Rectal smooth muscle tissue (tissue), 1 donor: Measurements from ENCODE around the gene RAB24.

Experiments used
- H3K27ac ChIP-seq: one replicate; pipeline ENCODE4 v1.7.0; 2013; ENCODE audit warnings: low read depth, low read length, inconsistent platforms
- H3K27me3 ChIP-seq: one replicate; pipeline ENCODE4 v1.7.0; 2013; ENCODE audit warnings: low read length; ENCODE audit not compliant: control insufficient read depth, insufficient read depth
- H3K36me3 ChIP-seq: one replicate; pipeline ENCODE4 v1.7.0; 2013; ENCODE audit warnings: low read length; ENCODE audit not compliant: control insufficient read depth, insufficient read depth
- H3K4me1 ChIP-seq: one replicate; pipeline ENCODE4 v1.7.0; 2013; ENCODE audit warnings: low read length; ENCODE audit not compliant: control insufficient read depth, insufficient read depth
- H3K4me3 ChIP-seq: one replicate; pipeline ENCODE4 v1.7.0; 2013; ENCODE audit warnings: low read length
- H3K9ac ChIP-seq: one replicate; pipeline ENCODE4 v1.7.0; 2013; ENCODE audit warnings: low read length

Gene RAB24

GRCh38 chr5:177338251-177339106 is 35.0 kb upstream of the RAB24 start:
- no peaks in the 10 kb centered on the region for H3K4me1 ChIP-seq
- peaks cover 42% of the 10 kb centered on the region for H3K36me3 ChIP-seq
- no peaks in the 10 kb centered on the region for H3K27me3 ChIP-seq
- H3K27ac ChIP-seq, result no peak overlapping the region
- H3K9ac ChIP-seq, result no peak overlapping the region
- no peak overlapping the region for H3K4me3 ChIP-seq

- no peak overlapping the region for H3K4me3 ChIP-seq
- H3K27me3 ChIP-seq, result no peaks in the 10 kb centered on the region
- no peak overlapping the region for H3K27ac ChIP-seq
- H3K36me3 ChIP-seq, result peaks cover 53% of the 10 kb centered on the region
- no peaks in the 10 kb centered on the region for H3K4me1 ChIP-seq
- no peak overlapping the region for H3K9ac ChIP-seq
Observed at GRCh38 chr5:177336603-177337494, 33.3 kb upstream of the RAB24 start.

DNA sequence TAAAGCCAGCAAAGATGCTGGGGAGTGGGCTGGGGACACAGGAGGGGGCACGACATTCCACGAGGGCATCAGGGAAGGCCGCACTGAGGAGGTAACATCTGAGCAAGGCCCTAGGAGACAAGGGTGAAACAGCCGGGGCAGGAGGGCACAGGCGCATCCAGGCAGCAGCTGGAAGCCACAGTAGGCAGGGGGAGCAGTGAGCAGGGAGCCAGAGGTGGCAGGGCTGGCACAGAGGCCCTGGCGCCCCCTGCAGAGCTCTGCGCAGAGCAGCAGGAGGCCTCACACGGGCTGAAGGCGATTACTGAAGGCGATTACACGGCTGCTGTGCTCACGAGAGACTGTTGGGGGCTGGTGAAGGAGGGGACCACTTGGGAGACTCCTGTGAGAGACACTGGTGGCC is 32.6 kb upstream of the RAB24 start:
- Histone ChIP-seq H3K4me3 (no peak overlapping the region), H3K27ac (no peak overlapping the region), H3K36me3 (peaks cover 53% of the 10 kb centered on the region), H3K9ac (no peak overlapping the region), H3K4me1 (no peaks in the 10 kb centered on the region), H3K27me3 (no peaks in the 10 kb centered on the region)

- no peak overlapping the region for H3K4me3 ChIP-seq
- H3K27ac ChIP-seq, result no peak overlapping the region
- H3K4me1 ChIP-seq, result no peaks in the 10 kb centered on the region
- no peak overlapping the region for H3K9ac ChIP-seq
- no peaks in the 10 kb centered on the region for H3K27me3 ChIP-seq
- H3K36me3 ChIP-seq, result peaks cover 56% of the 10 kb centered on the region
Observed at GRCh38 chr5:177335701-177336065, 32.2 kb upstream of the RAB24 start.

- Histone ChIP-seq H3K27ac (no peak overlapping the region), H3K36me3 (peaks cover 58% of the 10 kb centered on the region), H3K4me1 (no peaks in the 10 kb centered on the region), H3K4me3 (no peak overlapping the region), H3K9ac (no peak overlapping the region), H3K27me3 (no peaks in the 10 kb centered on the region)
Observed at GRCh38 chr5:177334781-177335700, 31.5 kb upstream of the RAB24 start.

GRCh38 chr5:177334155-177334551 is 30.6 kb upstream of the RAB24 start:
- no peak overlapping the region for H3K9ac ChIP-seq
- H3K36me3 ChIP-seq, result peaks cover 61% of the 10 kb centered on the region
- H3K4me1 ChIP-seq, result no peaks in the 10 kb centered on the region
- H3K4me3 ChIP-seq, result no peak overlapping the region
- H3K27me3 ChIP-seq, result no peaks in the 10 kb centered on the region
- H3K27ac ChIP-seq, result no peak overlapping the region

GRCh38 chr5:177333420-177334154 is 30.1 kb upstream of the RAB24 start:
- Histone ChIP-seq H3K4me1 (no peaks in the 10 kb centered on the region), H3K27ac (no peak overlapping the region), H3K36me3 (peaks cover 62% of the 10 kb centered on the region), H3K4me3 (no peak overlapping the region), H3K27me3 (no peaks in the 10 kb centered on the region), H3K9ac (no peak overlapping the region)

DNA sequence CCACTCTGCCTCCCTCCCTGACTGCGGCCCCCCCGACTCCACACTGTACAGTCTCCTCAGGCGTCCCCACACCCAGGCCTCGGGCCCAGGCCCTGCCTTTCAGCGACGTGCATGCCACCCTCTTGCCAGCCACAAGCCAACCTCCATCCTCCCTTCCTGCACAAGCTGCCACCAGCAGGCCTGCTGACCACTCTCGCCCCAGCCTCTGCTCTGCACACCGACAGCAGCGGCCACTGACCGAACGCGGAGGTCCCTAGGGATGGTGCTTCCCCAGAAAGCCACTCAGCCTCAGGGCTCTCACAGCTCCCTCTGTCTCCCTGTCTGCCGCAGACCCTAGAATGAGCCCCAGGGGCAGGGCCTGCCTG is 29.4 kb upstream of the RAB24 start:
- H3K9ac ChIP-seq, result no peak overlapping the region
- H3K4me3 ChIP-seq, result no peak overlapping the region
- H3K4me1 ChIP-seq, result no peaks in the 10 kb centered on the region
- H3K36me3 ChIP-seq, result peaks cover 61% of the 10 kb centered on the region
- H3K27me3 ChIP-seq, result no peaks in the 10 kb centered on the region
- no peak overlapping the region for H3K27ac ChIP-seq

GRCh38 chr5:177332031-177332895 is 28.7 kb upstream of the RAB24 start:
- Histone ChIP-seq H3K36me3 (peaks cover 56% of the 10 kb centered on the region), H3K27ac (no peak overlapping the region), H3K27me3 (no peaks in the 10 kb centered on the region), H3K9ac (no peak overlapping the region), H3K4me1 (no peaks in the 10 kb centered on the region), H3K4me3 (no peak overlapping the region)

DNA sequence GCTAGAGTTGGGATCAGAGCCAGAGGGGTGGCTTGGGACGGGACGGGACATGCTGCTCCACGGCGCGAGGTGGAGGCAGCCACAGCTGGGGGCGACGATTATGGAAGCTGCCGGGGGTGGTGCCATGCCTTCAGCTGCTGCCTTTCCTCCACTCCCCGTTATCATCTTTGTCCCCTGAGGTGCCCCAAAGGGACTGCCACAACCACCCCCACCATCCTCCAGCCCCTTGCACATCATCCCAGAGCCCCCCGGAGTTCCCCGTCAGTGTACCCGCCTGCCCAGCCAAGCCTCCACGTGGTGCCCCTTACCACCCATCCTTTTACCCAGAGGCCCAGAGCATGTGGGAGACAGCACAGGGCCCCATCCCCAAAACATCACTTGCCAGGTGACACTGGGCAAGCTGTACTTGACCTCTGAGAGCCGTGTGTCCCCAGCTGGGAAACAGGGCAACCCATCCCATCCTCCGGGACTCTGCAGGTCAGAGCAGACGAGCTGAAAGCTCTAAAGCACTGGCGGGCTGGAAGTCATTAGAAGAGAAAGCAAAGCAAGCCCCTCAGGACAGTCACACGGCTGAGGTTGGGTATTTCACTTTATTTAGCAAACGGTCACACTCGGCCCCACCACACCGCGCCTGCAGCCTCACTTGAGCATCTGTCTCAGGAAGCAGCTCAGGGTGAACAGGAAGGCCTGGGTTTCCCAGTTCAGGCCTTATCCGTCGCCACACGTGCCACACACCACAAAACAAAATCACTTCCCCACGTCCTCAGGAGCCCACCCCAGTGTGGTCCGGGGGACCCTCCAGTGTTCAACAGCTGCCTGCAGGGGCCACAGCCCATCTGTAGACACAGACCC is 27.7 kb upstream of the RAB24 start:
- Histone ChIP-seq H3K4me1 (no peaks in the 10 kb centered on the region), H3K27ac (no peak overlapping the region), H3K27me3 (no peaks in the 10 kb centered on the region), H3K36me3 (peaks cover 45% of the 10 kb centered on the region), H3K9ac (no peak overlapping the region), H3K4me3 (no peak overlapping the region)
